Spinal cord (tissue), 10 donors: ENCODE measurements around the gene PACRG. TPM values are rescaled to one million over a fixed set of nuclear protein-coding genes. Genes with fewer than 3 reads are reported as not detected.

Source experiments
- DNase-seq, 6 donors: peaks; one replicate each; pipeline versions ENCODE4 v3.0.0 to v3.0.0-alpha.2; 2013 to 2015; ENCODE audit warnings: low spot score in 6 of 6, low read depth in 4 of 6
- H3K27ac ChIP-seq: one replicate; pipeline ENCODE4 v1.5.1; 2013; ENCODE audit warnings: low read depth, low read length, control low read depth
- H3K27me3 ChIP-seq: one replicate; pipeline ENCODE4 v1.6.1; 2013; ENCODE audit warnings: low read length; ENCODE audit not compliant: control insufficient read depth, insufficient read depth
- H3K36me3 ChIP-seq: one replicate; pipeline ENCODE4 v1.6.1; 2013; ENCODE audit warnings: low read length; ENCODE audit not compliant: control insufficient read depth, insufficient read depth
- H3K4me1 ChIP-seq: one replicate; pipeline ENCODE4 v1.6.1; 2013; ENCODE audit warnings: low read length; ENCODE audit not compliant: control insufficient read depth, insufficient read depth
- H3K4me3 ChIP-seq: one replicate; pipeline ENCODE4 v1.5.1; 2013; ENCODE audit warnings: low read depth, low read length, control low read depth
- H3K9me3 ChIP-seq: one replicate; pipeline ENCODE4 v1.6.1; 2013; ENCODE audit warnings: low read length; ENCODE audit not compliant: control insufficient read depth, insufficient read depth
- WGBS: methylation state at CpG from one replicate; pipeline ENCODE4 v1.1.5; 2013; ENCODE audit warnings: missing lambda C conversion rate; ENCODE audit not compliant: insufficient coverage; 5-methylcytosine and 5-hydroxymethylcytosine counted together
- polyA plus RNA-seq, 2 donors: library from polyadenylated mRNA; unstranded; fragments of 120-200 nt; gene quantifications; one replicate each; pipeline ENCODE4 v1.2.1, GENCODE V29; 2013; ENCODE audit not compliant: insufficient read length in 2 of 2
- total RNA-seq, 2 donors: library from RNA; depleted of rRNA in 1 of 2; stranded (reverse); fragments of 120-200 nt in 1 of 2; fragments of >200 nt in 1 of 2; gene quantifications; one replicate each; pipeline versions ENCODE4 v1.2.3 to v1.2.4, GENCODE V29; 2013 to 2014
- donor health status: healthy.

PACRG gene
- total and polyA plus RNA-seq, 4 donors = 9.5 to 21.2 (median 17.8) TPM

DNA sequence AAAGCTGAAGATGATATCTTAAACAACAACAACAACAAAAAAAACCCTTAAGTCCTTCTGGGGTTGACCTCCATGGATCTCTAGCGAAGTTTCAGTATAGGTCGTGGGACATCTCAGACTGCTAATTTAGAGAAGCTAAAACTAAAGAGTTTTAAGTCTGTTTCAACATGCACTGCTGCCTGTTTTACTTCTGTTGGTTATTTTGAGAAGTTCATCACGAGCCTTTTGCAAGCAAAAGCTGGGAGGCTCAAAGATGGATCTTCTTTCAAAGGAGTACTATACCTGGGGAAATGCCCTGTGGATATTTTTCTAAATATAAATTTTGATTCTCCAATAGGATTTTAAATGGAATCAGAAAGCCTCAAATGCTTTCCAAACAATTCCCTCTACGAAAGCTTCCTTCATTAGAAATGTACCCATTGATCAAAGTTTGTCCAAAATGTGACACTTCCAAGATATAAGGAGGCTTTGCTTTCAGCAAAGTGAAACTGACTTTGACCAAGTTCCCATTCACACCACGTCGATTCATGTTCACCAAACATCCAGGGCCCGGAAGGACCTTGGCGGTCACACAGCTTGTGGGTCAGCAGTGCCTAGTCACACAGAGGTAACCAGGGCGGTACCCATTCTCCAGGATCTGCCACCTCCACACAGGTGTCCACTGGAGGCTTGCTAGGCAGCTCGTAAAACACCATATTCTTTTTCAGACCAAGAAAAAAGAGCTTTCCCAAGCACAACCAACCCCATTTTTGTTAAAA, 592.0 kb downstream of the PACRG start:
- WGBS = 85% methylated on average over 6 of the region's 10 CpGs
- DNase-seq = no peak
- Histone ChIP-seq H3K9me3 (no peaks in the 10 kb centered on the region), H3K4me3 (no peak overlapping the region), H3K27me3 (no peaks in the 10 kb centered on the region), H3K27ac (no peak overlapping the region), H3K36me3 (peaks cover 5% of the 10 kb centered on the region), H3K4me1 (peaks cover 54% of the 10 kb centered on the region)

DNA sequence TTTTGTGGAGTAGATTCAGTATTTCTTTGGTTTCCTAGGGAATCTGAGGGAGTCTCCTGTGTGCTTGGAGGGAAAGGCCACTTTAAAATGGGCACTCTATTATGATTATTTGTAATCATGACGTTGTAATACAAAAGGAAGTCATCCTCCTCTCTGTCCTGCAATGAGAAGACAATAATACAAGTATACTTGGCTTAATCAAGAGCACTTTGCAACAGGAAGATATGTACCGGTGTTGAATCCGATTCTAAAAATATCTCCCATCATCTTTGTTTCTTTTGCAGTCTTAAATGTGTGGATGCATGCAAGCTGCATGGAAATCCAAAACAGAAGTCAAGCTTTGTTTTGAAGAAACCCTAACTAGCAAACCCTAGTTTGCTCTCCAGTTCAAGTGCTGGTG, 592.6 kb downstream of the PACRG start:
- DNase-seq = no peak
- H3K36me3 ChIP-seq = peaks cover 5% of the 10 kb centered on the region
- H3K4me1 ChIP-seq = peaks cover 58% of the 10 kb centered on the region
- WGBS = no CpG with 5 or more reads among the region's 3 CpGs
- no peaks in the 10 kb centered on the region for H3K9me3 ChIP-seq
- H3K4me3 ChIP-seq = no peak overlapping the region
- H3K27me3 ChIP-seq = no peaks in the 10 kb centered on the region
- no peak overlapping the region for H3K27ac ChIP-seq

DNA sequence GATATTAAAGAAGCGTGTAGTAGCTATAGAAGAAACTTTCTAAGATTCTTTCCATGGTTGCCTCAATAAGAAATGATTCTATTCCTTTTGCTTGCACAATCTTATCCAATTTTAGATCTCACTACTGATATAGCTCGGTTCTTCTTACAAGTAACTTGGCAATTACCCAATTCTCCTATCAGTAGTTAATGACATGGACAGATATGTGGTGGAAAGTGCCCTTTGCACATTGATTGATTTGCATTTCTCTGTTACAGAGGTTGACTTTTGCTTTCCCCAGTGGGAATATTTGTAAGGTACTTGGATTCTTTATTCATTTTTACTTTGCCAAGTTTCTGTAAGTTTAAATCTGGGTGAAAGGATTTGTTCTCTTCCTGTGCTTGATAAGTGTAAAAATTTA, 593.0 kb downstream of the PACRG start:
- Histone ChIP-seq H3K27me3 (no peaks in the 10 kb centered on the region), H3K4me1 (peaks cover 62% of the 10 kb centered on the region), H3K36me3 (peaks cover 5% of the 10 kb centered on the region), H3K9me3 (no peaks in the 10 kb centered on the region), H3K4me3 (no peak overlapping the region), H3K27ac (no peak overlapping the region)
- WGBS = no CpG with 5 or more reads among the region's 2 CpGs
- DNase-seq = no peak

DNA sequence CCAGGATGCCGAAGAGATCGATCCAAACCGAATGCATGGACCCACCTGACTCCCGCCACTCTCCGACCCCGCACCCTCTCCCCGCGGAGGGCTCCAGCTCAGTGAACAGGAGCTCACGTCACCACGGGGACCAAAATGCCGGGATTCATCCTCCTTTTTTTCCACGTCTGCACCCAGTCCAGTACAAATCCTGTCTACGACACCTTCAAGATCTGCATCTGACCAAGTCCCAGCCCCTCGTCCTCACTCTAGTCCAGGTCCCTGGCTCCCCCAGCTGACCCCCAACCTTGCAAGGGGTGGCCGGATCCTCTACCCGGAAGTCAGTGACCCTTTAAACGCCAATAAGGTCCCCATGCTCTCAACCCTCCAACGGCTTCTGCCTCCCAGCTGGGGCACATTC, 593.9 kb downstream of the PACRG start:
- H3K4me3 ChIP-seq = no peak overlapping the region
- no peaks in the 10 kb centered on the region for H3K27me3 ChIP-seq
- DNase-seq = no peak
- H3K4me1 ChIP-seq = peaks cover 61% of the 10 kb centered on the region
- no peaks in the 10 kb centered on the region for H3K9me3 ChIP-seq
- H3K27ac ChIP-seq = no peak overlapping the region
- peaks cover 5% of the 10 kb centered on the region for H3K36me3 ChIP-seq
- 91% methylated on average over 17 of the region's 18 CpGs for WGBS

DNA sequence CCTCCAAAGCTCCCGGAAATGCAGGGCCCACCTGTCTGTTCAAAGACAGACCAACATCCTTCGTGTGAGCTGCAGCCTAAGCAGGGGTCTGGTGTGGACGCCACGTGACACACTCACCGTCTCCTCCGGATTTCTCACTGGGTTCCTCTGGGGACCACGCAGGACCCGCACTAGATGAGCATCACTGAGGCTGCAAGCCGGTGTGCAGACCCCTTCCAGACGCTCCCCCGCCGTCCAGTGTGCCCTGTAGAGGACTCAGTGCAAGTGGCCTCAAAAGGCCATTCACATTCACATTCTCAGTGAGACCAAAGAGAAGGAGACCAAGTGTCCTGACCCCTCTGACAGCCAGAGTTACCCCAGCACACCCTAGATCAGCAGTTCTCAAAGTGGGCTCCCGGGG, 595.5 kb downstream of the PACRG start:
- no peak overlapping the region for H3K4me3 ChIP-seq
- H3K27ac ChIP-seq = peak overlapping the region; percentile 74
- no peak for DNase-seq
- H3K4me1 ChIP-seq = peaks cover 63% of the 10 kb centered on the region
- no peaks in the 10 kb centered on the region for H3K27me3 ChIP-seq
- H3K36me3 ChIP-seq = peaks cover 5% of the 10 kb centered on the region
- peaks cover 4% of the 10 kb centered on the region for H3K9me3 ChIP-seq
- 89% methylated on average over 13 of the region's 13 CpGs for WGBS

DNA sequence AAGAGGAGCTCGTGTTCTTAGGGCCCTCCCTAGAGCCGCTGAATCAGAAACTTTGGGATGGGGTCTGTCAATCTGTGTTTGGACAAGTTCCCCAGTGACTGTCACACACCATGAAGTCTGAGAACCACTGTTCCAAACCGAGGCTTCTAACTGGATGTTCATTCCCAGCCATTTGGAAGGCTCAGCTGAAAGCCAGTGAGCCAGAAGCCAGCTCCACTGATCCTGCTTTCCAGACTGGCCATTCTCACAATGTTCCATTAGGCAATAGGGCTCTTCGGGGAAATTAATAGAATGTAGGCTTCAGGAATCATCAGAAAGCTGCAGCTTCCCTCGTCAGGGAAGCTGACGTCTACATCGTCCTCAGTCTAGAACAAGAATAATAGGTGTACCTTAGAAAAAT, 595.9 kb downstream of the PACRG start:
- Histone ChIP-seq H3K36me3 (peaks cover 5% of the 10 kb centered on the region), H3K4me3 (no peak overlapping the region), H3K27ac (peak overlapping the region; percentile 74), H3K9me3 (peaks cover 4% of the 10 kb centered on the region), H3K4me1 (peaks cover 63% of the 10 kb centered on the region), H3K27me3 (no peaks in the 10 kb centered on the region)
- WGBS = 21% methylated on average over 1 of the region's 7 CpGs
- peak in 2 of 6 donors; percentile 55 to 88 for DNase-seq

DNA sequence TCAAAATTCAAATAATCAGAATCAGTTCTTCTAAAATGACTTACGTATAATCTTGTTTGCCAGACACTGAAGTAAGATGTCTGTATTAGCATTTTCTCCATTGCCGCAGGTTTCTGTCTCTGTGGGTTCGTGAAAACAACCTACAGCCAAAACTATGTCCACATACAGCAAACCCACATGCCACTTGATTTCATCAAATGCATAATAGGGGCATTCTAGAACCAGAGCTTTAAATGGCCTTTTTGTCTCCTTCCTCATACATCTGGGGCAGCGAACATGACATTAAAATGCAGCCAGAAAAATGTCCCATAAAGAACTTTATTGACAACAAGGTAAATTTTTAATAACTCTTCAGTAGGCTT, 596.5 kb downstream of the PACRG start:
- Histone ChIP-seq H3K36me3 (peaks cover 3% of the 10 kb centered on the region), H3K27ac (peak overlapping the region; percentile 95), H3K9me3 (peaks cover 4% of the 10 kb centered on the region), H3K27me3 (no peaks in the 10 kb centered on the region), H3K4me1 (peaks cover 63% of the 10 kb centered on the region), H3K4me3 (no peak overlapping the region)
- peak in 1 of 6 donors; percentile 53 for DNase-seq
- WGBS = 43% methylated on average over 2 of the region's 4 CpGs

DNA sequence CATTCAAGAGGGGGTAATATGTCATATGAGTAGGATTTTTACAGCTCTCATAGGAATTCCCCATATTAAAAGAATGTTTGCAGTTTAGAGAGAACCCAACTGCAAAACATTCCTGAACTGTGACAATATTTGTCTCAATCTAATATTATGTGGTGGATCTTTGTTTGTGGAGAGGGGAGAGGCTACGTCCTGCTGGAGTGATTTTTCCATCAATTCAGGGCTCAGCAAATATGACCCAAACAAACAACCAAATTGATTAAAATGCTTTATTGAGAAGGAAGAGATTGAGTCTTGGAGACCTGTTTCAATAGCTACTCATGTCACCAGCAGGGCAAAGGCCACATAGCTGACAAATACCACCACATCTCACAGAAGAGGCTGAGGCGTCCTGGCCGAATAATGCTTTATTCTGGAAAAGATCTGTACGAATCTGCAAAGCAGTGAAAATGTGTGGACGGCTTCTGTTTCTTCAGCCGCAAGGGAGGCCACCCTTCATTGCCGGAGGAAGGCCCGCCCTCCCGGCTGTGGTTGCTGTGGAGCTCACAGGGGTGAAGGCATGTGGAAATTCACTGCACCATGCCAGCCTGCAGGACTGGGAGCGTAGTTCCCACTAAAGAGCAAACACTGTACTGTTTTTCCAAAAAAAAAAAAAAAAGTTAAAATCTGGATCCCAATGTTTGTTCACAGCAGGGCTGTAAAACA, 597.1 kb downstream of the PACRG start:
- Histone ChIP-seq H3K4me1 (peaks cover 67% of the 10 kb centered on the region), H3K27ac (peak overlapping the region; percentile 95), H3K9me3 (peaks cover 4% of the 10 kb centered on the region), H3K27me3 (no peaks in the 10 kb centered on the region), H3K4me3 (no peak overlapping the region), H3K36me3 (peaks cover 3% of the 10 kb centered on the region)
- WGBS = 0% methylated on average over 5 of the region's 10 CpGs
- DNase-seq = peak in 3 of 6 donors; percentile 45 to 89 (median 84)

DNA sequence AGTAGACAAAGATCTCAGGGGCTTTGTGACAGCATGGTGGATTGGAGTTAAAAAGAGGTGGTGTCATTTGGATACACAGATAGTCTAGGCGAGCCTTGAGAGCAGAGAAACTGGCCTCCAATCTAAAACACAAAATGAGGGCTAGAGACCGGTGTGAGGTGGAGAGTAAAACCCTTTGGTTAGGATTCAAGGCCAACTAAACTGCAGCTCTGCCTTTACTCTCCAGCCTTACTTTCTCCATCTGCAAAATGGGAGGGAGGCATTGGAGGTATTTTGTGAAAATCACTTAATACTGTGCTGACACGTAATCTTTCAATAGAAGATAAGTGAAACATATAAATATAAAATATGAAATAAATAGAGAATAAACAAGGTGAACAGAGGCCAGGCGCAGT, 597.6 kb downstream of the PACRG start:
- Histone ChIP-seq H3K4me3 (no peak overlapping the region), H3K9me3 (peaks cover 4% of the 10 kb centered on the region), H3K4me1 (peaks cover 70% of the 10 kb centered on the region), H3K36me3 (peaks cover 3% of the 10 kb centered on the region), H3K27ac (peak overlapping the region; percentile 95), H3K27me3 (no peaks in the 10 kb centered on the region)
- WGBS = 60% methylated on average over 1 of the region's 4 CpGs
- no peak for DNase-seq
